ENCODE measurements around the gene C10orf90.

DNA sequence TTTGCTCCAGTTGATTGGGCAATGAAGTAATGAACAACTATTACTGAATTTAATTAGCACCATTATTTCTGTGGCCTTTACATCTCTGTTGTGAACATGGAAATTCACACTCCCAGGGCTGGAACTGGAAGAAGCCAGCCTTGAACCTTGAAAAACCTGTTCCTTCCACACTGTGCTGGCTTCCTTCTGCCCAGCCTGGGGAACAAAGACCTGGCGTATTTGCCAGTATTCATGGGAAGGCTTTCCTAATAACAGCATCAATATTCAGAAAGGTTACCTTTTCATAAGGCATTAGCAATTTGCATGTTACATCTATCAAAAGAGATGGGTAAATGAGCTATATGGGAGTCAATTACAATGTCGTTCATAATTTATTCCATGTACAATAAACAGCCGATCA is 1.3 kb downstream of the C10orf90 start:
- TF ChIP-seq, protein P1, sequence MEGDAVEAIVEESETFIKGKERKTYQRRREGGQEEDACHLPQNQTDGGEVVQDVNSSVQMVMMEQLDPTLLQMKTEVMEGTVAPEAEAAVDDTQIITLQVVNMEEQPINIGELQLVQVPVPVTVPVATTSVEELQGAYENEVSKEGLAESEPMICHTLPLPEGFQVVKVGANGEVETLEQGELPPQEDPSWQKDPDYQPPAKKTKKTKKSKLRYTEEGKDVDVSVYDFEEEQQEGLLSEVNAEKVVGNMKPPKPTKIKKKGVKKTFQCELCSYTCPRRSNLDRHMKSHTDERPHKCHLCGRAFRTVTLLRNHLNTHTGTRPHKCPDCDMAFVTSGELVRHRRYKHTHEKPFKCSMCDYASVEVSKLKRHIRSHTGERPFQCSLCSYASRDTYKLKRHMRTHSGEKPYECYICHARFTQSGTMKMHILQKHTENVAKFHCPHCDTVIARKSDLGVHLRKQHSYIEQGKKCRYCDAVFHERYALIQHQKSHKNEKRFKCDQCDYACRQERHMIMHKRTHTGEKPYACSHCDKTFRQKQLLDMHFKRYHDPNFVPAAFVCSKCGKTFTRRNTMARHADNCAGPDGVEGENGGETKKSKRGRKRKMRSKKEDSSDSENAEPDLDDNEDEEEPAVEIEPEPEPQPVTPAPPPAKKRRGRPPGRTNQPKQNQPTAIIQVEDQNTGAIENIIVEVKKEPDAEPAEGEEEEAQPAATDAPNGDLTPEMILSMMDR (conservative IDR thresholded peaks at IDR 0.05 in 1 of 2, IDR thresholded peaks at IDR 0.05 in 1 of 2; ENCODE audit: extremely low read depth in 1 of 2, insufficient read depth in 1 of 2, low read depth in 1 of 2, low read length in 2 of 2), result no peak
- no peak for TF ChIP-seq EZH2 (IDR thresholded peaks at IDR 0.05; ENCODE audit: borderline replicate concordance, low read length)
